GM18502 (cell line): ENCODE results near the gene VPS33A.

ENCODE experiments used
- ATAC-seq: cut with Tn5 transposase; IDR thresholded peaks from one replicate; pipeline ENCODE4 v1.9.1; 2021; ENCODE audit warnings: mild to moderate bottlenecking; ENCODE audit not compliant: unreplicated experiment, poor library complexity

The VPS33A gene

DNA sequence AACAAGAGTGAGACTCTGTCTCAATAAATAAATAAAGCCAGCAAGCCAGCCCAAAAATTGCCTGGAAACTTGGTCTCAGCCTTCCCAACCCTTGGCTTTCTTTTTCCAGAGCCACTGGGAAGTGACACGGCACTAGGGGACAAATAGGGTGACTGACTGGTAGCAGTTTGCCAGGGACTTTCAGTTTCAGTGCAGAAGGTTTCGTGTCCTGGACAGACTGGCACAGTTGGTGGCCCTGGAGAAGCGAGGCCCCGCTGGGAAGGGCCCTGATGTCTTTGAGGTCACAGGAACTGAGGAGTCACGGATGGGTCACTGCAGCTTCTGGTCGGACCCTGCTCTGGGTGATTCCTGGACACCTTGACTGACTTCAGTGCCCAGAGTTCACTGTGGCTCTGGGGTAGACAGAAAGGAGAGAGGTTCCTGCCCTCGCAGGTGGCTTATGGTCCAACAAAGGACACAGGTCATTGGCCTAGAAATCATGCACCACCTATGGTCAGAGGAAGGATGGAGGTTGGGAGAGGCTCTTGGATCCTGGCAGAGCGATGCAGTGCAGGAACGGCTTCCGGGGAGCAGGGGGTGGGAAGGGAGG, 80.7 kb downstream of the VPS33A start:
- no peak for ATAC-seq

- no peak for ATAC-seq
These were observed 81.2 kb downstream of the VPS33A start for GRCh38 chr12:122185079-122185478.

DNA sequence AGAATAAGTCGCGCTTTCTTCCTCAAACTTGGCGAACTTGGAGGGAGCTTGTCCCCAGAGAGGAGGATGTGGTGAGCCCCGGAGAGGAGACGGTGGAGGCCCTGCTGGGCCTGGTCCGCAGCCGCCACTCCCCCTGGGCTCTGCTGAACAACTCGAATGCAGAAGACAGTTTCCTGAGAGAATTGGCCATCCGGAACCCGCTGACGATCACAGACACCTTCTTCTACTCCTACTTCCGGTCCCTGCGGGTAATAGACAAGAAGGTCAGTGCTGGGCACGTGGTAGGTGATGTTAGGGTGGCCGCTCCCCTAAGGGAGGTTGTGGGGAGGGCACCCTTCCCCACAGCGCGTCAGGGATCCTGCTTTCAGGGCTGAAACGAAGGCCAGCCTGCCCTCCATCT, 81.8 kb downstream of the VPS33A start:
- ATAC-seq: no peak

DNA sequence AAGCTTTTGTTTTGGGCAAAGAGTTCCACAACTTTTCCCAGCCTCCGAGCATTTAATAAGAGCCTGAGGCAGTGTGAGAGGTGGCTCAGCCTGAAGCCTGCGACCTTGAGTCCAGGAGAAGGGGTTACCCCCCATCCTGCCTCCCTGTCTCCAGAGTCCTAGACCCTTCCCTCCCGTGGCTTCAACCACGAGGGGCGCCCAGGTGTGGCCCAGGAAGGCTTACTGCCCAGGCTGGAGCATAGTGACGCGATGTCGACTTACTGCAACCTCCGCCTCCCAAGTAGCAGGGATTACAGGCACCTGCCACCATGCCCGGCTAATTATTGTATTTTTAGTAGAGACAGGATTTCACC, 82.7 kb downstream of the VPS33A start:
- no peak for ATAC-seq

GRCh38 chr12:122182887-122183587, 83.3 kb downstream of the VPS33A start, which contains the start of gene LRRC43:
Gene LRRC43, plus strand, starts transcription at chr12:122183123. Its CDS starts 22 bp downstream, at chr12:122183145.
- no peak for ATAC-seq
